Measurements from ENCODE around the gene DDX39A.

DNA sequence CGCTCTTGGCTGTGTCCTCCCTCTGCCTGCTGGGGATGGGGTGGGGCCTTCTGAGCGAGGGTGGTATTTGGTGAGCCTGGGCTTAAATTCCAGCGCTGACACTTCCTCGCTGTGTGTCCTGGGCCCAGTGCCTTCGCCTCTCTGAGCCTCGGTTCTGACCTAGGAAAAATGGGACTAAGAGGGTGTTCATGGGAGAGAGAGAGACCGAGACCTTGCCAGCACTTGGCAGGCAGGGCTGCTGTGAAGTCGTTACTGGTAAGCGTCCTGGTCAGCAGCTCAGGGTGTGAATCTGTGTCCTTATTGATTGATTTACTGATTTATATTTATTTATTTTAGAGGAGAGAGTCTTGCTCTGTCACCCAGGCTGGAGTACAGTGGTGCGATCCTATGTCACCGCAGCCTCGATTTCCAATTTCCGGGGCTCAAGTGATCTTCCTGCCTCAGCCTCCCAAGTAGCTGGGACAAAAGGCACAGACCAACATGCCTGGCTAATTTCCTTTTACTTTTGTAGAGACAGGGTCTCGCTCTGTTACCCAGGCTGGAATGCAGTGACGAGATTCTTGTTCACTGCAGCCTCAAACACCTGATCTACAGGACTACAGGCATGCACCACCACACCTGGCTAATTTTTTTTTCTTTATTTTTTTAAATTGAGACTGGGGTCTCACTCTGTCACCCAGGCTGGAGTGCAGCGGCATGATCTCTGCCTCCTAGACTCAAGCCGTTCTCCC lies 16.3 kb upstream of the DDX39A start:
- TF ChIP-seq POLR2A (IDR thresholded peaks at IDR 0.05): no peak
- TF ChIP-seq, protein P1, sequence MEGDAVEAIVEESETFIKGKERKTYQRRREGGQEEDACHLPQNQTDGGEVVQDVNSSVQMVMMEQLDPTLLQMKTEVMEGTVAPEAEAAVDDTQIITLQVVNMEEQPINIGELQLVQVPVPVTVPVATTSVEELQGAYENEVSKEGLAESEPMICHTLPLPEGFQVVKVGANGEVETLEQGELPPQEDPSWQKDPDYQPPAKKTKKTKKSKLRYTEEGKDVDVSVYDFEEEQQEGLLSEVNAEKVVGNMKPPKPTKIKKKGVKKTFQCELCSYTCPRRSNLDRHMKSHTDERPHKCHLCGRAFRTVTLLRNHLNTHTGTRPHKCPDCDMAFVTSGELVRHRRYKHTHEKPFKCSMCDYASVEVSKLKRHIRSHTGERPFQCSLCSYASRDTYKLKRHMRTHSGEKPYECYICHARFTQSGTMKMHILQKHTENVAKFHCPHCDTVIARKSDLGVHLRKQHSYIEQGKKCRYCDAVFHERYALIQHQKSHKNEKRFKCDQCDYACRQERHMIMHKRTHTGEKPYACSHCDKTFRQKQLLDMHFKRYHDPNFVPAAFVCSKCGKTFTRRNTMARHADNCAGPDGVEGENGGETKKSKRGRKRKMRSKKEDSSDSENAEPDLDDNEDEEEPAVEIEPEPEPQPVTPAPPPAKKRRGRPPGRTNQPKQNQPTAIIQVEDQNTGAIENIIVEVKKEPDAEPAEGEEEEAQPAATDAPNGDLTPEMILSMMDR (IDR thresholded peaks at IDR 0.05): no peak

Measured in heart left ventricle (tissue), 13 donors.